K562 (cell line): ENCODE data around the gene SIM1. TPM values are rescaled to one million over a fixed set of nuclear protein-coding genes. Genes with fewer than 3 reads are reported as not detected.
"Not testable (repeated sequence)": the region's sequence is repeated elsewhere in the genome, so short reads cannot be mapped to it uniquely, and the experiment has no call there.

ENCODE experiments used
- ATAC-seq: fragments of 200-7000 bp; cut with Tn5 transposase; 3 replicates; pipeline ENCODE4 v1.9.1; 2020; ENCODE audit warnings: moderate library complexity
- BruUV-seq: library from RNA; stranded (reverse); fragments of 400-500 nt; replicated peaks from 2 replicates; lab custom pipeline; 2021; lab: Mats Ljungman, UMichigan
- CTCF ChIA-PET: fragments of 300-600 bp; formaldehyde crosslinking; extraction: SDS; loops from one replicate; lab custom pipeline; 2021; ENCODE audit warnings: low intra/inter-chr PET ratio; lab: Yijun Ruan, JAX
- POLR2A ChIA-PET: fragments of 300-600, 350-650 bp; sonication (Branson Sonifier 250); formaldehyde crosslinking; extraction: SDS; loops from one replicate; lab custom pipeline; 2021; ENCODE audit warnings: antibody characterized with exemption, inconsistent platforms; lab: Yijun Ruan, JAX
- DNase-seq, 4 experiments: peaks; one replicate each; pipeline versions ENCODE4 v3.0.0 to v3.0.0-alpha.2; 2011 to 2018; ENCODE audit warnings: low spot score in 3 of 4, mixed read lengths in 3 of 4; ENCODE audit errors: extremely low read depth in 1 of 4
- FAIRE-seq: peaks from 2 replicates; lab custom pipeline; 2011; peaks lifted over from hg19 to GRCh38; lab: Jason Lieb, UNC
- H2AFZ ChIP-seq: 2 replicates; pipeline ENCODE4 v1.6.0; 2011; ENCODE audit warnings: low read depth, low read length, control low read depth, inconsistent platforms
- H3K27ac ChIP-seq: fragments of 200-600 bp; 3 replicates; pipeline ENCODE4 v1.8.0; 2011; ENCODE audit warnings: low read depth, mild to moderate bottlenecking, control low read depth, inconsistent platforms, low read length, moderate library complexity, mixed read lengths; ENCODE audit errors: extremely low read depth
- H3K27me3 ChIP-seq, 2 experiments: fragments of 300-600 bp in 1 of 2; 2 replicates in 1 of 2; 3 replicates in 1 of 2; pipeline versions ENCODE4 v1.6.0 to v1.8.0; 2011; ENCODE audit warnings: inconsistent platforms in 2 of 2, low read length in 2 of 2, mild to moderate bottlenecking in 1 of 2, mixed read lengths in 1 of 2, moderate library complexity in 1 of 2; ENCODE audit not compliant: control insufficient read depth in 2 of 2, insufficient read depth in 2 of 2
- H3K36me3 ChIP-seq: fragments of 300-600 bp; 3 replicates; pipeline ENCODE4 v1.8.0; 2011; ENCODE audit warnings: mild to moderate bottlenecking, low read length, inconsistent platforms; ENCODE audit not compliant: control insufficient read depth, insufficient read depth
- H3K4me1 ChIP-seq, 2 experiments: fragments of 200-600 bp in 1 of 2; replicated peaks in 1 of 2; 2 replicates in 1 of 2; 3 replicates in 1 of 2; pipeline versions ENCODE4 v1.5.1 to v1.8.0; 2011; ENCODE audit warnings: inconsistent platforms in 2 of 2, low read length in 2 of 2, mild to moderate bottlenecking in 1 of 2, mixed read lengths in 1 of 2, moderate library complexity in 1 of 2; ENCODE audit not compliant: control insufficient read depth in 2 of 2, insufficient read depth in 2 of 2
- H3K4me2 ChIP-seq: 2 replicates; pipeline ENCODE4 v1.6.1; 2011; ENCODE audit warnings: low read length, control low read depth, inconsistent platforms, mixed read lengths; ENCODE audit not compliant: insufficient read depth
- H3K4me3 ChIP-seq: fragments of 200-600 bp; sonication (generic), shearing (Covaris generic); 2 replicates; pipeline ENCODE4 v1.5.1; 2016; ENCODE audit warnings: control low read depth, inconsistent platforms
- H3K79me2 ChIP-seq: fragments of 200-600 bp; 3 replicates; pipeline ENCODE4 v1.8.0; 2011; ENCODE audit warnings: low read length, inconsistent platforms; ENCODE audit not compliant: control insufficient read depth, insufficient read depth
- H3K9ac ChIP-seq, 2 experiments: 2 replicates each; pipeline versions ENCODE4 v1.6.0 to v1.6.1; 2011; ENCODE audit warnings: low read depth in 2 of 2, low read length in 2 of 2, control low read depth in 1 of 2, inconsistent platforms in 1 of 2, mild to moderate bottlenecking in 1 of 2, mixed read lengths in 1 of 2; ENCODE audit not compliant: insufficient read depth in 1 of 2
- H3K9me1 ChIP-seq: one replicate; pipeline ENCODE4 v1.6.0; 2011; ENCODE audit warnings: inconsistent platforms, mild to moderate bottlenecking, low read length, moderate library complexity; ENCODE audit not compliant: control insufficient read depth, insufficient read depth
- H3K9me3 ChIP-seq: replicated peaks from 2 replicates; pipeline ENCODE4 v1.5.1; 2011; ENCODE audit warnings: low read depth, low read length, inconsistent platforms; ENCODE audit not compliant: control insufficient read depth, insufficient read depth
- H4K20me1 ChIP-seq: replicated peaks from 2 replicates; pipeline ENCODE4 v1.6.1; 2011; ENCODE audit warnings: low read length, inconsistent platforms, mixed read lengths; ENCODE audit not compliant: control insufficient read depth, insufficient read depth
- CXXC5 ChIP-seq: fragments of 250-450 bp; sonication (Bioruptor Pico); IDR thresholded peaks from 2 replicates; pipeline ENCODE4 v1.8.0; 2022; ENCODE audit warnings: inconsistent platforms, mild to moderate bottlenecking, moderate library complexity
- FOXK2 ChIP-seq, 2 experiments: fragments of 450-650 bp; IDR thresholded peaks in 1 of 2; conservative IDR thresholded peaks in 1 of 2; 2 replicates each; pipeline ENCODE4 v1.6.1; 2016; ENCODE audit warnings: low read depth in 2 of 2, mild to moderate bottlenecking in 1 of 2
- RBFOX2 ChIP-seq: fragments of 200-400 bp; formaldehyde crosslinking; IDR thresholded peaks from 2 replicates; pipeline ENCODE4 v1.6.1; 2017; ENCODE audit warnings: low read depth, mild to moderate bottlenecking, low read length, moderate library complexity
- YY1 ChIP-seq, 3 experiments: IDR thresholded peaks; 2 replicates each; pipeline ENCODE4 v1.6.1; 2011; ENCODE audit warnings: low read length in 2 of 3, mild to moderate bottlenecking in 2 of 3, moderate library complexity in 2 of 3, borderline replicate concordance in 1 of 3, control low read depth in 1 of 3, low read depth in 1 of 3; ENCODE audit not compliant: insufficient read depth in 3 of 3, insufficient replicate concordance in 2 of 3, control insufficient read depth in 1 of 3, insufficient read length in 1 of 3; ENCODE audit errors: extremely low read depth in 1 of 3
- WGBS: fragments of 100-300 bp; shearing (Covaris generic); methylation state at CpG from one replicate; pipeline ENCODE4 v1.1.6; 2016; ENCODE audit warnings: low coverage, mixed read lengths; ENCODE audit not compliant: insufficient coverage; ENCODE audit errors: missing lambda C conversion rate; 5-methylcytosine and 5-hydroxymethylcytosine counted together
- in situ Hi-C: fragments of 300-500 bp; cut with MboI; formaldehyde crosslinking; loops from 4 replicates; pipeline ENCODE4 v1.15.0; 2018; ENCODE audit warnings: inconsistent platforms, mixed read lengths
- intact Hi-C: fragments of 100-400 bp; cut with micrococcal nuclease; formaldehyde crosslinking; loops from 2 replicates; pipeline ENCODE4 v1.14.2; 2022
- polyA plus RNA-seq, 8 experiments: library from polyadenylated mRNA; depleted of rRNA in 4 of 8; stranded (reverse) in 5 of 8; unstranded in 3 of 8; fragments of >200 nt; fragmentation: Nextera tagmentation in 2 of 8; fragmentation: Illumina TruSeq in 1 of 8; extraction: Ambion mirVana in 2 of 8; extraction: Trizol in 1 of 8; gene quantifications; 2 replicates each; pipeline versions ENCODE4 v1.2.1 to v1.2.3, GENCODE V29; 2011 to 2014; ENCODE audit warnings: inconsistent platforms in 1 of 8, missing spikeins in 1 of 8
- total RNA-seq, 7 experiments: library from RNA; depleted of rRNA in 6 of 7; stranded (reverse); fragments of >200 nt in 6 of 7; fragmentation: Illumina TruSeq in 2 of 7; extraction: Trizol in 2 of 7; gene quantifications; 2 replicates each; pipeline versions ENCODE4 v1.2.1 to v1.2.3, GENCODE V29; 2011 to 2021; ENCODE audit warnings: low replicate concordance in 1 of 7
- TF ChIP-seq, protein P1 (sequence below): fragments of 450-650 bp; IDR thresholded peaks from 2 replicates; pipeline ENCODE4 v1.6.1; 2016; ENCODE audit warnings: mild to moderate bottlenecking, moderate library complexity

The SIM1 gene
- total and polyA plus RNA-seq, 9 of the 15 experiments (the other 6 are each of a cell fraction or from before 2014, with no cell fraction given) = not detected

DNA sequence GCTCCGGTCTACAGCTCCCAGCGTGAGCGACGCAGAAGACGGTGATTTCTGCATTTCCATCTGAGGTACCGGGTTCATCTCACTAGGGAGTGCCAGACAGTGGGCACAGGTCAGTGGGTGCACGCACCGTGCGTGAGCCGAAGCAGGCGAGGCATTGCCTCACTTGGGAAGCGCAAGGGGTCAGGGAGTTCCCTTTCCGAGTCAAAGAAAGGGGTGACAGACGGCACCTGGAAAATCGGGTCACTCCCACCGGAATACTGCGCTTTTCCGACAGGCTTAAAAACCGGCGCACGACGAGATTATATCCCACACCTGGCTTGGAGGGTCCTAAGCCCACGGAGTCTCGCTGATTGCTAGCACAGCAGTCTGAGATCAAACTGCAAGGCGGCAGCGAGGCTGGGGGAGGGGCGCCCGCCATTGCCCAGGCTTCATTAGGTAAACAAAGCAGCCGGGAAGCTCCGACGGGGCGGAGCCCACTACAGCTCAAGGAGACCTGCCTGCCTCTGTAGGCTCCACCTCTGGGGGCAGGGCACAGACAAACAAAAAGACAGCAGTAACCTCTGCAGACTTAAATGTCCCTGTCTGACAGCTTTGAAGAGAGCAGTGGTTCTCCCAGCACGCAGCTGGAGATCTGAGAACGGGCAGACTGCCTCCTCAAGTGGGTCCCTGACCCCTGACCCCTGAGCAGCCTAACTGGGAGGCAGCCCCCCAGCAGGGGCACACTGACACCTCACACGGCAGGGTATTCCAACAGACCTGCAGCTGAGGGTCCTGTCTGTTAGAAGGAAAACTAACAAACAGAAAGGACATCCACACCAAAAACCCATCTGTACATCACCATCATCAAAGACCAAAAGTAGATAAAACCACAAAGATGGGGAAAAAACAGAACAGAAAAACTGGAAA is 109.7 kb downstream of the SIM1 start:
- CTCF ChIA-PET, ATAC-seq, H3K79me2 ChIP-seq, H3K4me1 ChIP-seq, H3K36me3 ChIP-seq, H3K9me1 ChIP-seq, H3K9ac ChIP-seq, H3K4me2 ChIP-seq, H3K4me3 ChIP-seq, H3K27me3 ChIP-seq, H4K20me1 ChIP-seq, H3K27ac ChIP-seq, H3K9me3 ChIP-seq, in situ Hi-C loops, POLR2A ChIA-PET, intact Hi-C loops, FAIRE-seq: not testable (repeated sequence)
- WGBS = 15% methylated on average over 18 of the region's 35 CpGs
- peak in 1 of 4 experiments; percentile 53 for DNase-seq
- H2AFZ ChIP-seq = peak overlapping the region; percentile 79
- BruUV-seq = TSS peak; percentile 65
- peak; percentile 29; the same call in 1 of the 2 replicates for TF ChIP-seq CXXC5 (CRISPR knock-in tag)
- TF ChIP-seq, protein P1, sequence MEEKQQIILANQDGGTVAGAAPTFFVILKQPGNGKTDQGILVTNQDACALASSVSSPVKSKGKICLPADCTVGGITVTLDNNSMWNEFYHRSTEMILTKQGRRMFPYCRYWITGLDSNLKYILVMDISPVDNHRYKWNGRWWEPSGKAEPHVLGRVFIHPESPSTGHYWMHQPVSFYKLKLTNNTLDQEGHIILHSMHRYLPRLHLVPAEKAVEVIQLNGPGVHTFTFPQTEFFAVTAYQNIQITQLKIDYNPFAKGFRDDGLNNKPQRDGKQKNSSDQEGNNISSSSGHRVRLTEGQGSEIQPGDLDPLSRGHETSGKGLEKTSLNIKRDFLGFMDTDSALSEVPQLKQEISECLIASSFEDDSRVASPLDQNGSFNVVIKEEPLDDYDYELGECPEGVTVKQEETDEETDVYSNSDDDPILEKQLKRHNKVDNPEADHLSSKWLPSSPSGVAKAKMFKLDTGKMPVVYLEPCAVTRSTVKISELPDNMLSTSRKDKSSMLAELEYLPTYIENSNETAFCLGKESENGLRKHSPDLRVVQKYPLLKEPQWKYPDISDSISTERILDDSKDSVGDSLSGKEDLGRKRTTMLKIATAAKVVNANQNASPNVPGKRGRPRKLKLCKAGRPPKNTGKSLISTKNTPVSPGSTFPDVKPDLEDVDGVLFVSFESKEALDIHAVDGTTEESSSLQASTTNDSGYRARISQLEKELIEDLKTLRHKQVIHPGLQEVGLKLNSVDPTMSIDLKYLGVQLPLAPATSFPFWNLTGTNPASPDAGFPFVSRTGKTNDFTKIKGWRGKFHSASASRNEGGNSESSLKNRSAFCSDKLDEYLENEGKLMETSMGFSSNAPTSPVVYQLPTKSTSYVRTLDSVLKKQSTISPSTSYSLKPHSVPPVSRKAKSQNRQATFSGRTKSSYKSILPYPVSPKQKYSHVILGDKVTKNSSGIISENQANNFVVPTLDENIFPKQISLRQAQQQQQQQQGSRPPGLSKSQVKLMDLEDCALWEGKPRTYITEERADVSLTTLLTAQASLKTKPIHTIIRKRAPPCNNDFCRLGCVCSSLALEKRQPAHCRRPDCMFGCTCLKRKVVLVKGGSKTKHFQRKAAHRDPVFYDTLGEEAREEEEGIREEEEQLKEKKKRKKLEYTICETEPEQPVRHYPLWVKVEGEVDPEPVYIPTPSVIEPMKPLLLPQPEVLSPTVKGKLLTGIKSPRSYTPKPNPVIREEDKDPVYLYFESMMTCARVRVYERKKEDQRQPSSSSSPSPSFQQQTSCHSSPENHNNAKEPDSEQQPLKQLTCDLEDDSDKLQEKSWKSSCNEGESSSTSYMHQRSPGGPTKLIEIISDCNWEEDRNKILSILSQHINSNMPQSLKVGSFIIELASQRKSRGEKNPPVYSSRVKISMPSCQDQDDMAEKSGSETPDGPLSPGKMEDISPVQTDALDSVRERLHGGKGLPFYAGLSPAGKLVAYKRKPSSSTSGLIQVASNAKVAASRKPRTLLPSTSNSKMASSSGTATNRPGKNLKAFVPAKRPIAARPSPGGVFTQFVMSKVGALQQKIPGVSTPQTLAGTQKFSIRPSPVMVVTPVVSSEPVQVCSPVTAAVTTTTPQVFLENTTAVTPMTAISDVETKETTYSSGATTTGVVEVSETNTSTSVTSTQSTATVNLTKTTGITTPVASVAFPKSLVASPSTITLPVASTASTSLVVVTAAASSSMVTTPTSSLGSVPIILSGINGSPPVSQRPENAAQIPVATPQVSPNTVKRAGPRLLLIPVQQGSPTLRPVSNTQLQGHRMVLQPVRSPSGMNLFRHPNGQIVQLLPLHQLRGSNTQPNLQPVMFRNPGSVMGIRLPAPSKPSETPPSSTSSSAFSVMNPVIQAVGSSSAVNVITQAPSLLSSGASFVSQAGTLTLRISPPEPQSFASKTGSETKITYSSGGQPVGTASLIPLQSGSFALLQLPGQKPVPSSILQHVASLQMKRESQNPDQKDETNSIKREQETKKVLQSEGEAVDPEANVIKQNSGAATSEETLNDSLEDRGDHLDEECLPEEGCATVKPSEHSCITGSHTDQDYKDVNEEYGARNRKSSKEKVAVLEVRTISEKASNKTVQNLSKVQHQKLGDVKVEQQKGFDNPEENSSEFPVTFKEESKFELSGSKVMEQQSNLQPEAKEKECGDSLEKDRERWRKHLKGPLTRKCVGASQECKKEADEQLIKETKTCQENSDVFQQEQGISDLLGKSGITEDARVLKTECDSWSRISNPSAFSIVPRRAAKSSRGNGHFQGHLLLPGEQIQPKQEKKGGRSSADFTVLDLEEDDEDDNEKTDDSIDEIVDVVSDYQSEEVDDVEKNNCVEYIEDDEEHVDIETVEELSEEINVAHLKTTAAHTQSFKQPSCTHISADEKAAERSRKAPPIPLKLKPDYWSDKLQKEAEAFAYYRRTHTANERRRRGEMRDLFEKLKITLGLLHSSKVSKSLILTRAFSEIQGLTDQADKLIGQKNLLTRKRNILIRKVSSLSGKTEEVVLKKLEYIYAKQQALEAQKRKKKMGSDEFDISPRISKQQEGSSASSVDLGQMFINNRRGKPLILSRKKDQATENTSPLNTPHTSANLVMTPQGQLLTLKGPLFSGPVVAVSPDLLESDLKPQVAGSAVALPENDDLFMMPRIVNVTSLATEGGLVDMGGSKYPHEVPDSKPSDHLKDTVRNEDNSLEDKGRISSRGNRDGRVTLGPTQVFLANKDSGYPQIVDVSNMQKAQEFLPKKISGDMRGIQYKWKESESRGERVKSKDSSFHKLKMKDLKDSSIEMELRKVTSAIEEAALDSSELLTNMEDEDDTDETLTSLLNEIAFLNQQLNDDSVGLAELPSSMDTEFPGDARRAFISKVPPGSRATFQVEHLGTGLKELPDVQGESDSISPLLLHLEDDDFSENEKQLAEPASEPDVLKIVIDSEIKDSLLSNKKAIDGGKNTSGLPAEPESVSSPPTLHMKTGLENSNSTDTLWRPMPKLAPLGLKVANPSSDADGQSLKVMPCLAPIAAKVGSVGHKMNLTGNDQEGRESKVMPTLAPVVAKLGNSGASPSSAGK = peak; percentile 15; the same call in 1 of the 2 replicates
- TF ChIP-seq YY1 (IDR thresholded peaks at IDR 0.05; ENCODE audit: borderline replicate concordance in 1 of 3, control insufficient read depth in 1 of 3, extremely low read depth in 1 of 3, insufficient read depth in 3 of 3, insufficient read length in 1 of 3, insufficient replicate concordance in 2 of 3, low read depth in 1 of 3, low read length in 2 of 3) = peak in 1 of 3 experiments; percentile 51
- 0 out of 2 replicates have a peak, but pooled peaks have one; percentile 13 for TF ChIP-seq RBFOX2
- peak; percentile 34 to 52; a peak in 1 of 4 replicates for TF ChIP-seq FOXK2 (conservative IDR thresholded peaks at IDR 0.05 in 1 of 2, IDR thresholded peaks at IDR 0.05 in 1 of 2; ENCODE audit: low read depth in 2 of 2)
